NOMO-1 treated with DMSO at 0.1 percent for 48 hours (cell line): ENCODE data around the gene NBPF26.
A peak's percentile ranks its signal among the peaks of the same experiment; 100 is the strongest.
"Not testable (repeated sequence)": the region's sequence is repeated elsewhere in the genome, so short reads cannot be mapped to it uniquely, and the experiment has no call there.

Experiments used
- DNase-seq: peaks from one replicate; lab custom pipeline; 2025; ENCODE audit not compliant: unreplicated experiment; lab: John Stamatoyannopoulos, UW

The NBPF26 gene

DNA sequence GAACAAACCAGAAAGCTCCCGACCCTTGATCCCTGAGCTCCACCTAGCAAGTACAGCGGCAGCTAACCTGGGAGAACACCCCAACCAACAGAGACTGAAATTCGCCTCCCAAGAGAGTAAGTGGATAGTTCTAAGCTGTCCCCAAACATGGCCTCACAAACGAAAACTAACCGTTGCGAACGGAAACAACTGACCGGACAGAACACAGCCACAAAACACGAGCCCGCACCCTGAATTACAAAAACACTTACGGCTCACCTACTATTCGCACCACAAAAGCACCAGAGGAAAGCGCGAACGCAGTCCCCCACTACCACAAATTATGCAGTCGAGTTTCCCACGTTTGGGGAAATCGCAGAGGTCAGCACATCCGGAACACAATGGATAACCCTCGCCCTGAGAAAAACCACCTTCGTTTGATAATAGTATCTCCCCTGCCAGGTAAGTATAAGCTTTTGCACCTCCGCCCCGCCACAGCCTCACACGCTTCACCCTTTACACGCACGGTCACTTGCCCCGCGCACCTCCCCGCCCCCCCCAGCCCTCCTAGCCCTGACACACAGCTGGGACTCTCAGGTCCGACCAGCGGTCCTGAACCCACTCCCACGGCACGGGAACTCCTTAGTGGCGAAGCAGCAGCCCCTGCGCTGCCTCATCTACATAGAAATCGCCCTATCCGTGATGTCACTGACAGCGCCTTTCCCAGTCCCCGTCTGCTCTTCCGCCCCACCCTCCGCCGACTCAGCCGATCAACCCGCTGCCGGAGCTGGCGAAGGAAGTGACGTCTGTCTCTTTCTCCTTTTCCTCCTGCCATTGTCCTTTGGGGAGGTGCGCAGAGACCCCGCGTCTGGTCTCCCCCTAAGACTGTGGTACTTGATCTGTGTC is 127.0 kb downstream of the NBPF26 start:
- peak; percentile 81 for DNase-seq

DNA sequence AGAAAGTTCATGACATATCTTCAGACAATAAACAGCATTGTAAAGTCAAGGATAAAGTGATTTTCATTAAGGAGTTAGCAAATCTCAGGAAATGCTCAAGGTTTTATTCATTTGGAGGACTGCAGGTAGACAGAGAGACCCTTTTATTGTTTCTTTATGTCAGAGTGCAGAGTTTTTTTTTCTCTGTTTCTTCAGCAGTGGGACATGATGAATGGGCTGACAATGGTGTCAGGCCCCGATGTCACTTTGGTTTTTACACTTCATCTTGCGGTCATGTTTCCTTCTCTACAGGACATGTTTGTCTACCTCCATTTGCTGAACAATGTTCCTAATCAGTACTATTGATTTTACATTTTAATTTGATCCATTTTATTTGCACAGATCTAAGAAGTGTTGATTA is 134.4 kb downstream of the NBPF26 start:
- not testable (repeated sequence) for DNase-seq

DNA sequence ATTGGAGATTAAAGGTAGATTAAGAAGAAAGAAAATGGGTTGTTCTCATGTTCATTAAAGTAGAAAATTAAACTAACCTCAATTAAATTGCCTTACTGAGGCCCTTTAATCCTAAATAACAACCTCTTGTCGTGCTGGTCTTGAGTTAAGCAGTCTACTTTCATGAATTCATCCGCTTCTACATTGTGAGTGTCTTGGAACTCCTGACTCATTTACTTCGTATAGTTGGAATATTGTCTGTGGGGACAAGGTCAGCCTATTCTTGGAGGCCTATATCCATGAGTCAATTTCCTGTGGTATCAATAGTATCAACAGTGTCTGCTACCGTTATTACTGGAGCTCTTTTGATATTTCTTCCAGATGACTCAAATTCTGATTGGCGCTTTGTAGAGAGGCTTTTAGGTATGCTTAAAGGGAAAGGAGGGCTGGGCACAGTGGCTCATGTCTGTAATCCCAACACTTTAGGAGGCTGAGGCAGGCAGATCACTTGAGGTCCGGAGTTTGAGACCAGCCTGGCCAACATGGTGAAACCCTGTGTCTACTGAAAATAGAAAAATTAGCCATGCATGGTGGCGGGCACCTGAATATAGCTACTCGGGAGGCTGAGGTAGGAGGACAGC is 136.0 kb downstream of the NBPF26 start:
- DNase-seq = not testable (repeated sequence)

DNA sequence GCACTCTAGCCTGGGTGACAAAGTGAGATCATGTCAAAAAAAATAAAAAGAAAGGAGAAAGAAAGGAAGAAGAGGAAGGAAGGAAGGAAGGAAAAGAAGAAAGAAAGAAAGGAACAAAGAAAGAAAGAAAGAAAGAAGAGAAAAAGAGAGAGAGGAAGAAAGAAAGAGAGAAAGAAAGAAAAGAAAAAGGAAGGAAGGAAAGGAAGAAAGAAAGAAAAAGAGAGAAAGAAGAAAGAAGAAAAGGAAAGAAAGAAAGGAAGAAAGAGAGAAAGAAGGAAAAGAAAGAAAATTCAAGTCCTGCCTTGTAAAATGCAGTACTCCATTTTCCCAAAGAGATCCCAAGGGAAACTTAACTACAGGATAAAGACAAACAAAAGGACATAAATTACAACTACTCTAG is 154.5 kb downstream of the NBPF26 start:
- DNase-seq = not testable (repeated sequence)

DNA sequence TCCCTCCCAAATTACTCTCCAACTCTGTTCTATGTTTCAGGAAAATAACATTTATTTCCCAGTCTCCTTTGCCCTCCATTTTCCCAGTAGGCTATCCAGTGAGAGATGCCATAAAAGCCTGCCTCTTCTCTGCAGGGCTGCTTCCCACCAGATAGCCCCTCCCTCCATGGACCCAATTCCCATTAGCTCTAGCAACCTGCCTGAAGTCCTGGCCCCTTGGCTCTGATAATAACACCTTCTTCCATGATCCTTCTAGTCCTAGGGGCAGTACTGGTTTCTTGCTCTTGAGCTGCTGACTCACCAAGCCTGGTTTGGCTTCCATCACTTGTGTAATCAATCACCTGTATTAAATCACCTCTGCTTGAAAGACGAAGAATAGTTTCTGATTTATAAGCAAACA is 156.3 kb downstream of the NBPF26 start:
- not testable (repeated sequence) for DNase-seq

DNA sequence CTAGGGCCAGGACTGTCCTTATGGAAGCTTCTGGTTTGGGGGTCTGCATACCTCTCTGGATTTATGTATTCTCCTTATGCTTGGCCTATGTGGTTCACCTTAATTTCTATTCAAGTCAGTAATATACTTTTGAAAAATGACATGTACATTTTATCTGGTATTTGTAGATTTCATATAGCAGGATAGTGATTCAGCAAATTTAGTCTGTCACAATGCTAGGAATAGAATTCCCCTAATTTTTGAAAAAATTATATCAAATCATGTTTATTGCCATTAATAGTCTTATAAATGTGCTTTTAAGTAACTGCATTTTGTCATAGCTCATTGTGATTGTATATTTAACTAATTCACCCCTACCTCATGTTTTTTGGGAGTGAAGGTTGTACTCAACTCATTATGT is 158.2 kb downstream of the NBPF26 start:
- not testable (repeated sequence) for DNase-seq
